WTC11 (cell line): Measurements from ENCODE around the gene NES. TPM values are rescaled to one million over a fixed set of nuclear protein-coding genes. Genes with fewer than 3 reads are reported as not detected.

Experiments
- ATAC-seq: fragments of 200-7000 bp; cut with Tn5 transposase; 2 replicates; pipeline ENCODE4 v1.10.0; 2021; ENCODE audit warnings: mild to moderate bottlenecking, moderate library complexity
- CTCF ChIA-PET: fragments of 300-600 bp; sonication (Branson Sonifier 250); formaldehyde crosslinking; loops from one replicate; lab custom pipeline; 2021; ENCODE audit warnings: antibody characterized with exemption; lab: Charles Lee
- POLR2A ChIA-PET: fragments of 350-600 bp; sonication (Branson Sonifier 250); formaldehyde crosslinking; loops from one replicate; lab custom pipeline; 2021; ENCODE audit warnings: antibody characterized with exemption; lab: Charles Lee
- DNase-seq: peaks from one replicate; pipeline ENCODE4 v3.0.0; 2021; ENCODE audit warnings: low spot score
- H3K27ac Mint-ChIP-seq: 2 replicates; pipeline ENCODE4 v1.8.0; 2021; ENCODE audit warnings: mixed read lengths
- H3K27me3 Mint-ChIP-seq: 2 replicates; pipeline ENCODE4 v1.8.0; 2021; ENCODE audit warnings: low read depth, mild to moderate bottlenecking, moderate library complexity, mixed read lengths
- H3K36me3 Mint-ChIP-seq: 2 replicates; pipeline ENCODE4 v1.8.0; 2021; ENCODE audit warnings: mixed read lengths
- H3K4me1 Mint-ChIP-seq: 2 replicates; pipeline ENCODE4 v1.8.0; 2022; ENCODE audit warnings: mixed read lengths
- H3K4me3 Mint-ChIP-seq: 2 replicates; pipeline ENCODE4 v1.8.0; 2021; ENCODE audit warnings: mild to moderate bottlenecking, moderate library complexity, mixed read lengths
- H3K9me3 Mint-ChIP-seq: 2 replicates; pipeline ENCODE4 v1.8.0; 2021; ENCODE audit warnings: mixed read lengths
- ATF1 ChIP-seq: sonication (generic); formaldehyde crosslinking; IDR thresholded peaks from 2 replicates; pipeline ENCODE4 v1.8.1; 2023; ENCODE audit warnings: mild to moderate bottlenecking, moderate library complexity, missing genetic modification reagents
- CBFB ChIP-seq: sonication (generic); formaldehyde crosslinking; IDR thresholded peaks from 2 replicates; pipeline ENCODE4 v1.8.1; 2022; ENCODE audit warnings: mild to moderate bottlenecking, low read depth, missing genetic modification reagents
- CREM ChIP-seq: sonication (generic); formaldehyde crosslinking; IDR thresholded peaks from 2 replicates; pipeline ENCODE4 v1.8.1; 2022; ENCODE audit warnings: mild to moderate bottlenecking, missing genetic modification reagents, moderate library complexity
- ESRRA ChIP-seq: sonication (generic); formaldehyde crosslinking; IDR thresholded peaks from 2 replicates; pipeline ENCODE4 v1.8.1; 2022; ENCODE audit warnings: mild to moderate bottlenecking, missing genetic modification reagents, borderline replicate concordance
- FOXK1 ChIP-seq: sonication (generic); formaldehyde crosslinking; IDR thresholded peaks from 2 replicates; pipeline ENCODE4 v1.8.0; 2022; ENCODE audit warnings: mild to moderate bottlenecking, moderate library complexity, missing genetic modification reagents
- IRF2 ChIP-seq: sonication (generic); formaldehyde crosslinking; IDR thresholded peaks from 2 replicates; pipeline ENCODE4 v1.8.0; 2022; ENCODE audit warnings: low read depth, missing genetic modification reagents, borderline replicate concordance
- MXD4 ChIP-seq: fragments of 250-450 bp; sonication (Bioruptor Pico); IDR thresholded peaks from 2 replicates; pipeline ENCODE4 v1.8.0; 2021; ENCODE audit warnings: mild to moderate bottlenecking, moderate library complexity, borderline replicate concordance
- SMAD4 ChIP-seq: sonication (generic); formaldehyde crosslinking; IDR thresholded peaks from 2 replicates; pipeline ENCODE4 v1.8.0; 2022; ENCODE audit warnings: mild to moderate bottlenecking, missing genetic modification reagents
- ZNF121 ChIP-seq: sonication (generic); formaldehyde crosslinking; IDR thresholded peaks from 2 replicates; pipeline ENCODE4 v1.8.0; 2023; ENCODE audit warnings: missing genetic modification reagents
- ZNF232 ChIP-seq: sonication (generic); formaldehyde crosslinking; IDR thresholded peaks from 2 replicates; pipeline ENCODE4 v1.8.0; 2022; ENCODE audit warnings: mild to moderate bottlenecking, missing genetic modification reagents
- ZNF317 ChIP-seq: sonication (generic); formaldehyde crosslinking; IDR thresholded peaks from 2 replicates; pipeline ENCODE4 v1.8.1; 2023; ENCODE audit warnings: low read depth, mild to moderate bottlenecking, moderate library complexity, missing genetic modification reagents, borderline replicate concordance
- ZNF671 ChIP-seq: fragments of 250-450 bp; sonication (Bioruptor Pico); IDR thresholded peaks from 2 replicates; pipeline ENCODE4 v1.8.0; 2021; ENCODE audit warnings: mild to moderate bottlenecking
- total RNA-seq: library from RNA; stranded (reverse); gene quantifications from 3 replicates; pipeline ENCODE4 v1.2.3, GENCODE V29; 2021
- TF ChIP-seq, protein P1 (sequence below): sonication (generic); formaldehyde crosslinking; IDR thresholded peaks from 2 replicates; pipeline ENCODE4 v1.8.1; 2022; ENCODE audit warnings: missing genetic modification reagents, borderline replicate concordance
- TF ChIP-seq, protein P2 (sequence below): fragments of 200-600 bp; IDR thresholded peaks from 2 replicates; pipeline ENCODE4 v1.8.0; 2022; ENCODE audit warnings: antibody characterized with exemption
- TF ChIP-seq, protein P3 (sequence below): sonication (generic); formaldehyde crosslinking; IDR thresholded peaks from 2 replicates; pipeline ENCODE4 v1.8.1; 2023; ENCODE audit warnings: mild to moderate bottlenecking, missing genetic modification reagents, moderate library complexity
- TF ChIP-seq, protein P4 (sequence below): fragments of 250-450 bp; sonication (Bioruptor Pico); IDR thresholded peaks from 2 replicates; pipeline ENCODE4 v1.9.0; 2021; ENCODE audit warnings: mild to moderate bottlenecking
- TF ChIP-seq, protein P5 (sequence below): sonication (generic); formaldehyde crosslinking; IDR thresholded peaks from 2 replicates; pipeline ENCODE4 v1.8.1; 2023; ENCODE audit warnings: mild to moderate bottlenecking, moderate library complexity, missing genetic modification reagents
- TF ChIP-seq, protein P6 (sequence below): sonication (generic); formaldehyde crosslinking; IDR thresholded peaks from 2 replicates; pipeline ENCODE4 v1.8.0; 2022; ENCODE audit warnings: mild to moderate bottlenecking, missing genetic modification reagents
- TF ChIP-seq, protein P7 (sequence below): sonication (generic); formaldehyde crosslinking; IDR thresholded peaks from 2 replicates; pipeline ENCODE4 v1.8.1; 2023; ENCODE audit warnings: mild to moderate bottlenecking, missing genetic modification reagents, borderline replicate concordance
- TF ChIP-seq, protein P8 (sequence below): sonication (generic); formaldehyde crosslinking; IDR thresholded peaks from 2 replicates; pipeline ENCODE4 v1.8.1; 2023; ENCODE audit warnings: mild to moderate bottlenecking, missing genetic modification reagents, moderate library complexity
- TF ChIP-seq, protein P9 (sequence below): sonication (generic); formaldehyde crosslinking; IDR thresholded peaks from 2 replicates; pipeline ENCODE4 v1.8.1; 2022; ENCODE audit warnings: mild to moderate bottlenecking, moderate library complexity, missing genetic modification reagents
- TF ChIP-seq, protein P10 (sequence below): fragments of 250-450 bp; sonication (Bioruptor Pico); IDR thresholded peaks from 2 replicates; pipeline ENCODE4 v1.8.0; 2021; ENCODE audit warnings: mild to moderate bottlenecking

The NES gene
- total RNA-seq, 1 experiment from 2014 or later: 127 TPM

DNA sequence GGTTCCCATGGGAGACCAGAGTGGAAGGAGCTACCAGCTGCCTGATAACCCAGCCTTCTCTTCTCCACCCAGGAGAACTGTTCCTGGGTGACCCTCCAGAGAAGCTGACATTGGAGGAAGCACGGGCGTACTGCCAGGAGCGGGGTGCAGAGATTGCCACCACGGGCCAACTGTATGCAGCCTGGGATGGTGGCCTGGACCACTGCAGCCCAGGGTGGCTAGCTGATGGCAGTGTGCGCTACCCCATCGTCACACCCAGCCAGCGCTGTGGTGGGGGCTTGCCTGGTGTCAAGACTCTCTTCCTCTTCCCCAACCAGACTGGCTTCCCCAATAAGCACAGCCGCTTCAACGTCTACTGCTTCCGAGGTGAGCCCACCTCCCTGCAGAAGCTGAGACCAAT is 28.7 kb downstream of the NES start (continued):
- TF ChIP-seq ATF1 (no peak), CBFB (CRISPR knock-in tag) (no peak), ZNF232 (CRISPR knock-in tag) (no peak), ZNF317 (CRISPR knock-in tag) (no peak)
- TF ChIP-seq, protein P1, sequence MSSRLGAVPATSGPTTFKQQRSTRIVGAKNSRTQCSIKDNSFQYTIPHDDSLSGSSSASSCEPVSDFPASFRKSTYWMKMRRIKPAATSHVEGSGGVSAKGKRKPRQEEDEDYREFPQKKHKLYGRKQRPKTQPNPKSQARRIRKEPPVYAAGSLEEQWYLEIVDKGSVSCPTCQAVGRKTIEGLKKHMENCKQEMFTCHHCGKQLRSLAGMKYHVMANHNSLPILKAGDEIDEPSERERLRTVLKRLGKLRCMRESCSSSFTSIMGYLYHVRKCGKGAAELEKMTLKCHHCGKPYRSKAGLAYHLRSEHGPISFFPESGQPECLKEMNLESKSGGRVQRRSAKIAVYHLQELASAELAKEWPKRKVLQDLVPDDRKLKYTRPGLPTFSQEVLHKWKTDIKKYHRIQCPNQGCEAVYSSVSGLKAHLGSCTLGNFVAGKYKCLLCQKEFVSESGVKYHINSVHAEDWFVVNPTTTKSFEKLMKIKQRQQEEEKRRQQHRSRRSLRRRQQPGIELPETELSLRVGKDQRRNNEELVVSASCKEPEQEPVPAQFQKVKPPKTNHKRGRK (CRISPR knock-in tag): no peak
- TF ChIP-seq, protein P2, sequence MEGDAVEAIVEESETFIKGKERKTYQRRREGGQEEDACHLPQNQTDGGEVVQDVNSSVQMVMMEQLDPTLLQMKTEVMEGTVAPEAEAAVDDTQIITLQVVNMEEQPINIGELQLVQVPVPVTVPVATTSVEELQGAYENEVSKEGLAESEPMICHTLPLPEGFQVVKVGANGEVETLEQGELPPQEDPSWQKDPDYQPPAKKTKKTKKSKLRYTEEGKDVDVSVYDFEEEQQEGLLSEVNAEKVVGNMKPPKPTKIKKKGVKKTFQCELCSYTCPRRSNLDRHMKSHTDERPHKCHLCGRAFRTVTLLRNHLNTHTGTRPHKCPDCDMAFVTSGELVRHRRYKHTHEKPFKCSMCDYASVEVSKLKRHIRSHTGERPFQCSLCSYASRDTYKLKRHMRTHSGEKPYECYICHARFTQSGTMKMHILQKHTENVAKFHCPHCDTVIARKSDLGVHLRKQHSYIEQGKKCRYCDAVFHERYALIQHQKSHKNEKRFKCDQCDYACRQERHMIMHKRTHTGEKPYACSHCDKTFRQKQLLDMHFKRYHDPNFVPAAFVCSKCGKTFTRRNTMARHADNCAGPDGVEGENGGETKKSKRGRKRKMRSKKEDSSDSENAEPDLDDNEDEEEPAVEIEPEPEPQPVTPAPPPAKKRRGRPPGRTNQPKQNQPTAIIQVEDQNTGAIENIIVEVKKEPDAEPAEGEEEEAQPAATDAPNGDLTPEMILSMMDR: no peak
- TF ChIP-seq, all 79 proteins: peak for 0

DNA sequence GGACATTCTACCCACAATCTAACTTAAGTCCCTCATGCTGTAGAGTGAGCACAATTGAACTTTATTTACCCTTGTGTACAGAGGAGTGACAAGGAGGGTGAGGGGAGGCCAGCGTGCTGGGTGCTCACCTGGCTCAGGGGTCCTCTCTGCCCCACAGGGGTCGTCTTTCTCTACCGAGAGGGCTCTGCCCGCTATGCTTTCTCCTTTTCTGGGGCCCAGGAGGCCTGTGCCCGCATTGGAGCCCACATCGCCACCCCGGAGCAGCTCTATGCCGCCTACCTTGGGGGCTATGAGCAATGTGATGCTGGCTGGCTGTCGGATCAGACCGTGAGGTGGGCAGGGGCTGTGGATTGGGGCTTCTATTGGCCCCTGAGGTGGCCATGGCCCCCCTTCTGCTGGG is 29.9 kb downstream of the NES start:
- Mint-ChIP-seq H3K9me3 (no peaks in the 10 kb centered on the region), H3K27ac (no peak overlapping the region), H3K4me1 (peaks cover 18% of the 10 kb centered on the region), H3K4me3 (no peak overlapping the region), H3K27me3 (peaks cover 98% of the 10 kb centered on the region), H3K36me3 (no peaks in the 10 kb centered on the region)
- ChIA-PET POLR2A (no interaction called here), CTCF (interaction anchor here (1.0 to 12.1 kb wide), 4 partner anchors 12 to 79 kb away, joined by 3 to 180 read pairs (median 24); no protein-coding TSS in a partner anchor)
- DNase-seq: no peak
- no peak for ATAC-seq
- TF ChIP-seq SMAD4 (no peak), ZNF671 (CRISPR knock-in tag) (no peak), ZNF121 (CRISPR knock-in tag) (no peak), MXD4 (CRISPR knock-in tag) (no peak), CBFB (CRISPR knock-in tag) (no peak), CREM (CRISPR knock-in tag) (no peak), IRF2 (CRISPR knock-in tag) (no peak), FOXK1 (CRISPR knock-in tag) (no peak), ESRRA (CRISPR knock-in tag) (no peak)
- TF ChIP-seq, protein P3, sequence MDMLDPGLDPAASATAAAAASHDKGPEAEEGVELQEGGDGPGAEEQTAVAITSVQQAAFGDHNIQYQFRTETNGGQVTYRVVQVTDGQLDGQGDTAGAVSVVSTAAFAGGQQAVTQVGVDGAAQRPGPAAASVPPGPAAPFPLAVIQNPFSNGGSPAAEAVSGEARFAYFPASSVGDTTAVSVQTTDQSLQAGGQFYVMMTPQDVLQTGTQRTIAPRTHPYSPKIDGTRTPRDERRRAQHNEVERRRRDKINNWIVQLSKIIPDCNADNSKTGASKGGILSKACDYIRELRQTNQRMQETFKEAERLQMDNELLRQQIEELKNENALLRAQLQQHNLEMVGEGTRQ (CRISPR knock-in tag): no peak
- TF ChIP-seq, protein P4, sequence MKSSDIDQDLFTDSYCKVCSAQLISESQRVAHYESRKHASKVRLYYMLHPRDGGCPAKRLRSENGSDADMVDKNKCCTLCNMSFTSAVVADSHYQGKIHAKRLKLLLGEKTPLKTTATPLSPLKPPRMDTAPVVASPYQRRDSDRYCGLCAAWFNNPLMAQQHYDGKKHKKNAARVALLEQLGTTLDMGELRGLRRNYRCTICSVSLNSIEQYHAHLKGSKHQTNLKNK: no peak
- TF ChIP-seq, protein P5, sequence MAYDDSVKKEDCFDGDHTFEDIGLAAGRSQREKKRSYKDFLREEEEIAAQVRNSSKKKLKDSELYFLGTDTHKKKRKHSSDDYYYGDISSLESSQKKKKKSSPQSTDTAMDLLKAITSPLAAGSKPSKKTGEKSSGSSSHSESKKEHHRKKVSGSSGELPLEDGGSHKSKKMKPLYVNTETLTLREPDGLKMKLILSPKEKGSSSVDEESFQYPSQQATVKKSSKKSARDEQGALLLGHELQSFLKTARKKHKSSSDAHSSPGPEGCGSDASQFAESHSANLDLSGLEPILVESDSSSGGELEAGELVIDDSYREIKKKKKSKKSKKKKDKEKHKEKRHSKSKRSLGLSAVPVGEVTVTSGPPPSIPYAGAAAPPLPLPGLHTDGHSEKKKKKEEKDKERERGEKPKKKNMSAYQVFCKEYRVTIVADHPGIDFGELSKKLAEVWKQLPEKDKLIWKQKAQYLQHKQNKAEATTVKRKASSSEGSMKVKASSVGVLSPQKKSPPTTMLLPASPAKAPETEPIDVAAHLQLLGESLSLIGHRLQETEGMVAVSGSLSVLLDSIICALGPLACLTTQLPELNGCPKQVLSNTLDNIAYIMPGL (CRISPR knock-in tag): no peak
- TF ChIP-seq, protein P6, sequence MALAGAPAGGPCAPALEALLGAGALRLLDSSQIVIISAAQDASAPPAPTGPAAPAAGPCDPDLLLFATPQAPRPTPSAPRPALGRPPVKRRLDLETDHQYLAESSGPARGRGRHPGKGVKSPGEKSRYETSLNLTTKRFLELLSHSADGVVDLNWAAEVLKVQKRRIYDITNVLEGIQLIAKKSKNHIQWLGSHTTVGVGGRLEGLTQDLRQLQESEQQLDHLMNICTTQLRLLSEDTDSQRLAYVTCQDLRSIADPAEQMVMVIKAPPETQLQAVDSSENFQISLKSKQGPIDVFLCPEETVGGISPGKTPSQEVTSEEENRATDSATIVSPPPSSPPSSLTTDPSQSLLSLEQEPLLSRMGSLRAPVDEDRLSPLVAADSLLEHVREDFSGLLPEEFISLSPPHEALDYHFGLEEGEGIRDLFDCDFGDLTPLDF (CRISPR knock-in tag): no peak
- TF ChIP-seq, protein P7, sequence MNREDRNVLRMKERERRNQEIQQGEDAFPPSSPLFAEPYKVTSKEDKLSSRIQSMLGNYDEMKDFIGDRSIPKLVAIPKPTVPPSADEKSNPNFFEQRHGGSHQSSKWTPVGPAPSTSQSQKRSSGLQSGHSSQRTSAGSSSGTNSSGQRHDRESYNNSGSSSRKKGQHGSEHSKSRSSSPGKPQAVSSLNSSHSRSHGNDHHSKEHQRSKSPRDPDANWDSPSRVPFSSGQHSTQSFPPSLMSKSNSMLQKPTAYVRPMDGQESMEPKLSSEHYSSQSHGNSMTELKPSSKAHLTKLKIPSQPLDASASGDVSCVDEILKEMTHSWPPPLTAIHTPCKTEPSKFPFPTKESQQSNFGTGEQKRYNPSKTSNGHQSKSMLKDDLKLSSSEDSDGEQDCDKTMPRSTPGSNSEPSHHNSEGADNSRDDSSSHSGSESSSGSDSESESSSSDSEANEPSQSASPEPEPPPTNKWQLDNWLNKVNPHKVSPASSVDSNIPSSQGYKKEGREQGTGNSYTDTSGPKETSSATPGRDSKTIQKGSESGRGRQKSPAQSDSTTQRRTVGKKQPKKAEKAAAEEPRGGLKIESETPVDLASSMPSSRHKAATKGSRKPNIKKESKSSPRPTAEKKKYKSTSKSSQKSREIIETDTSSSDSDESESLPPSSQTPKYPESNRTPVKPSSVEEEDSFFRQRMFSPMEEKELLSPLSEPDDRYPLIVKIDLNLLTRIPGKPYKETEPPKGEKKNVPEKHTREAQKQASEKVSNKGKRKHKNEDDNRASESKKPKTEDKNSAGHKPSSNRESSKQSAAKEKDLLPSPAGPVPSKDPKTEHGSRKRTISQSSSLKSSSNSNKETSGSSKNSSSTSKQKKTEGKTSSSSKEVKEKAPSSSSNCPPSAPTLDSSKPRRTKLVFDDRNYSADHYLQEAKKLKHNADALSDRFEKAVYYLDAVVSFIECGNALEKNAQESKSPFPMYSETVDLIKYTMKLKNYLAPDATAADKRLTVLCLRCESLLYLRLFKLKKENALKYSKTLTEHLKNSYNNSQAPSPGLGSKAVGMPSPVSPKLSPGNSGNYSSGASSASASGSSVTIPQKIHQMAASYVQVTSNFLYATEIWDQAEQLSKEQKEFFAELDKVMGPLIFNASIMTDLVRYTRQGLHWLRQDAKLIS: no peak
- TF ChIP-seq, protein P8, sequence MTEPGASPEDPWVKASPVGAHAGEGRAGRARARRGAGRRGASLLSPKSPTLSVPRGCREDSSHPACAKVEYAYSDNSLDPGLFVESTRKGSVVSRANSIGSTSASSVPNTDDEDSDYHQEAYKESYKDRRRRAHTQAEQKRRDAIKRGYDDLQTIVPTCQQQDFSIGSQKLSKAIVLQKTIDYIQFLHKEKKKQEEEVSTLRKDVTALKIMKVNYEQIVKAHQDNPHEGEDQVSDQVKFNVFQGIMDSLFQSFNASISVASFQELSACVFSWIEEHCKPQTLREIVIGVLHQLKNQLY (CRISPR knock-in tag): no peak
- TF ChIP-seq, protein P9, sequence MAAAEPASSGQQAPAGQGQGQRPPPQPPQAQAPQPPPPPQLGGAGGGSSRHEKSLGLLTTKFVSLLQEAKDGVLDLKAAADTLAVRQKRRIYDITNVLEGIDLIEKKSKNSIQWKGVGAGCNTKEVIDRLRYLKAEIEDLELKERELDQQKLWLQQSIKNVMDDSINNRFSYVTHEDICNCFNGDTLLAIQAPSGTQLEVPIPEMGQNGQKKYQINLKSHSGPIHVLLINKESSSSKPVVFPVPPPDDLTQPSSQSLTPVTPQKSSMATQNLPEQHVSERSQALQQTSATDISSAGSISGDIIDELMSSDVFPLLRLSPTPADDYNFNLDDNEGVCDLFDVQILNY (CRISPR knock-in tag): no peak
- TF ChIP-seq, protein P10, sequence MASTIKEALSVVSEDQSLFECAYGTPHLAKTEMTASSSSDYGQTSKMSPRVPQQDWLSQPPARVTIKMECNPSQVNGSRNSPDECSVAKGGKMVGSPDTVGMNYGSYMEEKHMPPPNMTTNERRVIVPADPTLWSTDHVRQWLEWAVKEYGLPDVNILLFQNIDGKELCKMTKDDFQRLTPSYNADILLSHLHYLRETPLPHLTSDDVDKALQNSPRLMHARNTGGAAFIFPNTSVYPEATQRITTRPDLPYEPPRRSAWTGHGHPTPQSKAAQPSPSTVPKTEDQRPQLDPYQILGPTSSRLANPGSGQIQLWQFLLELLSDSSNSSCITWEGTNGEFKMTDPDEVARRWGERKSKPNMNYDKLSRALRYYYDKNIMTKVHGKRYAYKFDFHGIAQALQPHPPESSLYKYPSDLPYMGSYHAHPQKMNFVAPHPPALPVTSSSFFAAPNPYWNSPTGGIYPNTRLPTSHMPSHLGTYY (CRISPR knock-in tag): no peak
